Measurements from ENCODE around the gene CARD14. TPM values are rescaled to one million over a fixed set of nuclear protein-coding genes. Genes with fewer than 3 reads are reported as not detected.
"Not testable (repeated sequence)": the region's sequence is repeated elsewhere in the genome, so short reads cannot be mapped to it uniquely, and the experiment has no call there.

The CARD14 gene
- total RNA-seq, 4 donors from 2014 or later = 0.14 to 0.75 (median 0.48) TPM; not detected in 1

DNA sequence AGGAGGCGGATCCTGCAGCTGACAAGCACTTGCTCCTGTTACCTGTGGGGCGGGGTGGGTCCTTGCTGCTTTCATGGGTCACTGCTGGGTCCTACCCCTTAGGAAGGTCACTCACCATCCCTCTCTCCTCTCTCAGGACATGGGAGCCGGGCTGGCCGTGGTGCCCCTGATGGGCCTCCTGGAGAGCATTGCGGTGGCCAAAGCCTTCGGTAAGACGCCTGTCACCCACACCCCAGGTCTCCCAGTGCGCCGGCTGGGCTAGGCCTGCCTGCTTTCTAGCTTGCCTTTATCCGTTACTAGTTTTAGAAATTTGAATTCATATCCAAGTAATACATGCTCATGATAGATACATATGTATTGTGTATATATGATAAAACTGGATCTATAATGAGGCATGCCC, 67.6 kb downstream of the CARD14 start:
- intact Hi-C loops (cut with DNase I; ENCODE audit: low total_unique reads) = no loop called here

GRCh38 chr17:80242505-80242904, 72.7 kb downstream of the CARD14 start:
- Histone ChIP-seq H3K27ac (no peak overlapping the region), H3K36me3 (peaks cover 0 to 4% (median under 1%) of the 10 kb centered on the region in 4 donors), H3K4me3 (no peak overlapping the region), H3K9me3 (no peaks in the 10 kb centered on the region), H3K4me1 (no peaks in the 10 kb centered on the region), H3K27me3 (no peaks in the 10 kb centered on the region)
- in situ Hi-C loops (cut with MboI; ENCODE audit: low pct_ligation_motif_present in 1 of 4, low pct_unique_long_range_greater_than_20kb in 1 of 4, low sequenced_read_pairs in 3 of 4) (loop anchor here in 1 of 4 donors (25.0 kb wide), 1 partner anchor 155 kb away; no protein-coding TSS in a partner anchor), intact Hi-C loops (cut with DNase I; ENCODE audit: low total_unique reads) (no loop called here)
- no peak for DNase-seq
- TF ChIP-seq POLR2AphosphoS5 (IDR thresholded peaks at IDR 0.05) (no peak), EP300 (IDR thresholded peaks at IDR 0.05; ENCODE audit: low read depth) (no peak), POLR2A (IDR thresholded peaks at IDR 0.05) (no peak)
- TF ChIP-seq, protein P1, sequence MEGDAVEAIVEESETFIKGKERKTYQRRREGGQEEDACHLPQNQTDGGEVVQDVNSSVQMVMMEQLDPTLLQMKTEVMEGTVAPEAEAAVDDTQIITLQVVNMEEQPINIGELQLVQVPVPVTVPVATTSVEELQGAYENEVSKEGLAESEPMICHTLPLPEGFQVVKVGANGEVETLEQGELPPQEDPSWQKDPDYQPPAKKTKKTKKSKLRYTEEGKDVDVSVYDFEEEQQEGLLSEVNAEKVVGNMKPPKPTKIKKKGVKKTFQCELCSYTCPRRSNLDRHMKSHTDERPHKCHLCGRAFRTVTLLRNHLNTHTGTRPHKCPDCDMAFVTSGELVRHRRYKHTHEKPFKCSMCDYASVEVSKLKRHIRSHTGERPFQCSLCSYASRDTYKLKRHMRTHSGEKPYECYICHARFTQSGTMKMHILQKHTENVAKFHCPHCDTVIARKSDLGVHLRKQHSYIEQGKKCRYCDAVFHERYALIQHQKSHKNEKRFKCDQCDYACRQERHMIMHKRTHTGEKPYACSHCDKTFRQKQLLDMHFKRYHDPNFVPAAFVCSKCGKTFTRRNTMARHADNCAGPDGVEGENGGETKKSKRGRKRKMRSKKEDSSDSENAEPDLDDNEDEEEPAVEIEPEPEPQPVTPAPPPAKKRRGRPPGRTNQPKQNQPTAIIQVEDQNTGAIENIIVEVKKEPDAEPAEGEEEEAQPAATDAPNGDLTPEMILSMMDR (IDR thresholded peaks at IDR 0.05) = no peak
- WGBS, 2 donors (ENCODE audit: low coverage in 1 of 2) = 87 to 93% methylated on average over 6 to 14 of the region's 14 CpGs

More for the DNA sequence above, 67.6 kb downstream of the CARD14 start:
- H3K4me1 ChIP-seq = no peaks in the 10 kb centered on the region
- TF ChIP-seq EP300 (IDR thresholded peaks at IDR 0.05; ENCODE audit: low read depth) (no peak), POLR2A (IDR thresholded peaks at IDR 0.05) (no peak), POLR2AphosphoS5 (IDR thresholded peaks at IDR 0.05) (no peak)
- TF ChIP-seq, protein P1 (IDR thresholded peaks at IDR 0.05) = no peak
- H3K9me3 ChIP-seq = peaks cover 10 to 12% of the 10 kb centered on the region in 2 donors
- no peak overlapping the region for H3K27ac ChIP-seq
- H3K36me3 ChIP-seq = peaks cover 0 to 13% (median 6%) of the 10 kb centered on the region in 4 donors
- DNase-seq = no peak
- no peaks in the 10 kb centered on the region for H3K27me3 ChIP-seq
- in situ Hi-C loops (cut with MboI; ENCODE audit: low pct_ligation_motif_present in 1 of 4, low pct_unique_long_range_greater_than_20kb in 1 of 4, low sequenced_read_pairs in 3 of 4) = loop anchor here in 1 of 4 donors (25.0 kb wide), 1 partner anchor 150 kb away; no protein-coding TSS in a partner anchor
- H3K4me3 ChIP-seq = no peak overlapping the region
- 98% methylated on average over 10 of the region's 10 CpGs; no CpG with 5 or more reads in 1 of the 2 donors for WGBS, 2 donors (ENCODE audit: low coverage in 1 of 2)

GRCh38 chr17:80243526-80244433, 74.0 kb downstream of the CARD14 start:
- H3K36me3 ChIP-seq = peaks cover 0 to 4% (median 0%) of the 10 kb centered on the region in 4 donors
- no peak for DNase-seq
- no peaks in the 10 kb centered on the region for H3K9me3 ChIP-seq
- H3K27ac ChIP-seq = no peak overlapping the region
- 96% methylated on average over 26 of the region's 26 CpGs; no CpG with 5 or more reads in 1 of the 2 donors for WGBS, 2 donors (ENCODE audit: low coverage in 1 of 2)
- no peaks in the 10 kb centered on the region for H3K4me1 ChIP-seq
- in situ Hi-C loops (cut with MboI; ENCODE audit: low pct_ligation_motif_present in 1 of 4, low pct_unique_long_range_greater_than_20kb in 1 of 4, low sequenced_read_pairs in 3 of 4) = loop anchor here in 1 of 4 donors (25.0 kb wide), 1 partner anchor 156 kb away; no protein-coding TSS in a partner anchor
- H3K27me3 ChIP-seq = no peaks in the 10 kb centered on the region
- no peak overlapping the region for H3K4me3 ChIP-seq
- intact Hi-C loops (cut with DNase I; ENCODE audit: low total_unique reads) = no loop called here
- TF ChIP-seq POLR2A (IDR thresholded peaks at IDR 0.05) = no peak
- no peak for TF ChIP-seq POLR2AphosphoS5 (IDR thresholded peaks at IDR 0.05)
- TF ChIP-seq, protein P1 (IDR thresholded peaks at IDR 0.05) = no peak
- no peak for TF ChIP-seq EP300 (IDR thresholded peaks at IDR 0.05; ENCODE audit: low read depth)

DNA sequence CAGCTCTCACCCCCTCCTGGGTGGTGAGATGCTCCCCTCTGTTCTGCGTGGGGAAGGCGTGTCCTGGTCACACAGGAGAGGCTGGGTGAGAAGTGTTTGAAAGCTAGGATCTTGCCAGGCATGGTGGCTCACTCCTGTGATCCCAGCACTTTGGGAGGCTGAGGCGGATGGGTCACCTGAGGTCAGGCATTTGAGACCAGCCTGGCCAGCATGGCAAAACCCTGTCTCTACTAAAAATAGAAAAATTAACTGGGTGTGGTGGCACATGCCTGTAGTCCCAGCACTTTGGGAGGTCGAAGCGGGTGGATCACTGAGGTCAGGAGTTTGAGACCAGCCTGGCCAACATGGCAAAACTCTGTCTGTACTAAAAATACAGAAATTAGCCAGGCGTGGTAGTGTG, 74.6 kb downstream of the CARD14 start:
- not testable (repeated sequence) for H3K27ac ChIP-seq
- in situ Hi-C loops (cut with MboI; ENCODE audit: low pct_ligation_motif_present in 1 of 4, low pct_unique_long_range_greater_than_20kb in 1 of 4, low sequenced_read_pairs in 3 of 4) = loop anchor here in 1 of 4 donors (25.0 kb wide), 1 partner anchor 157 kb away; no protein-coding TSS in a partner anchor

More for the DNA sequence above, 74.6 kb downstream of the CARD14 start:
- H3K4me3 ChIP-seq; intact Hi-C loops (cut with DNase I; ENCODE audit: low total_unique reads); H3K36me3 ChIP-seq; H3K27me3 ChIP-seq; H3K9me3 ChIP-seq; H3K4me1 ChIP-seq; DNase-seq: not testable (repeated sequence)
- WGBS, 2 donors (ENCODE audit: low coverage in 1 of 2) = 91% methylated on average over 6 of the region's 6 CpGs; no CpG with 5 or more reads in 1 of the 2 donors
